HG03432 (cell line): ENCODE measurements around the gene POLR3K.
A peak's percentile ranks its signal among the peaks of the same experiment; 100 is the strongest.

Experiments
- ATAC-seq: cut with Tn5 transposase; IDR thresholded peaks from one replicate; pipeline ENCODE4 v1.9.1; 2021; ENCODE audit warnings: mild to moderate bottlenecking, moderate library complexity; ENCODE audit not compliant: unreplicated experiment

The POLR3K gene

GRCh38 chr16:66309-67182, 13.1 kb upstream of the POLR3K start:
- no peak for ATAC-seq

GRCh38 chr16:65745-66144, 12.3 kb upstream of the POLR3K start:
- ATAC-seq: peak; percentile 63

- ATAC-seq: no peak
Measured at GRCh38 chr16:64914-65255, 11.5 kb upstream of the POLR3K start.

GRCh38 chr16:63998-64913, 10.8 kb upstream of the POLR3K start:
- no peak for ATAC-seq

- no peak for ATAC-seq
Measured at GRCh38 chr16:63466-63865, 10.1 kb upstream of the POLR3K start.

GRCh38 chr16:62968-63391, 9.6 kb upstream of the POLR3K start:
- no peak for ATAC-seq

GRCh38 chr16:62283-62967, 9.0 kb upstream of the POLR3K start:
- no peak for ATAC-seq

- no peak for ATAC-seq
Measured at GRCh38 chr16:61879-62281, 8.5 kb upstream of the POLR3K start.

- no peak for ATAC-seq
Measured at GRCh38 chr16:60929-61878, 7.8 kb upstream of the POLR3K start.

- ATAC-seq: no peak
Measured at GRCh38 chr16:60166-60565, 6.8 kb upstream of the POLR3K start.

GRCh38 chr16:59440-60059, 6.1 kb upstream of the POLR3K start:
- no peak for ATAC-seq

- ATAC-seq: no peak
Measured at GRCh38 chr16:58491-59439, 5.4 kb upstream of the POLR3K start.

- ATAC-seq: no peak
Measured at GRCh38 chr16:57711-58110, 4.3 kb upstream of the POLR3K start.

- no peak for ATAC-seq
Measured at GRCh38 chr16:56231-56927, 3.0 kb upstream of the POLR3K start.

- ATAC-seq: no peak
Measured at GRCh38 chr16:55571-56136, 2.2 kb upstream of the POLR3K start.

- no peak for ATAC-seq
Measured at GRCh38 chr16:54237-54581, 801 bp upstream of the POLR3K start.

- ATAC-seq: no peak
Measured at GRCh38 chr16:50769-51591, 2.4 kb downstream of the POLR3K start.
